ENCODE data around the gene LAMC3.

GRCh38 chr9:131072871-131073237, 63.9 kb downstream of the LAMC3 start:
- TF ChIP-seq CTCF (conservative IDR thresholded peaks at IDR 0.05; ENCODE audit: low read depth, low read length) = no peak
- TF ChIP-seq EZH2phosphoT487 (IDR thresholded peaks at IDR 0.05; ENCODE audit: borderline replicate concordance, low read length) = no peak
